Measurements from ENCODE around the gene RHOG.
A peak's percentile ranks its signal among the peaks of the same experiment; 100 is the strongest.
"Not testable (repeated sequence)": the region's sequence is repeated elsewhere in the genome, so short reads cannot be mapped to it uniquely, and the experiment has no call there.

RHOG gene

GRCh38 chr11:3796346-3796745 is 44.4 kb downstream of the RHOG start:
- H3K27me3 ChIP-seq (replicated peaks) = no peaks in the 10 kb centered on the region
- H3K4me3 ChIP-seq (ENCODE audit: low read depth, low read length) = peak overlapping the region; percentile 97
- peak overlapping the region; percentile 99 for H3K27ac ChIP-seq
- in situ Hi-C loops (cut with HindIII; ENCODE audit: low pct_ligation_motif_present, low sequenced_read_pairs) = no loop called here
- peaks cover 13% of the 10 kb centered on the region for H3K36me3 ChIP-seq (replicated peaks)
- no peak for TF ChIP-seq CTCF (IDR thresholded peaks at IDR 0.05; ENCODE audit: low read depth, low read length, missing control alignments)
- DNase-seq = no peak

- in situ Hi-C loops (cut with HindIII; ENCODE audit: low pct_ligation_motif_present, low sequenced_read_pairs) = no loop called here
- no peak for TF ChIP-seq CTCF (IDR thresholded peaks at IDR 0.05; ENCODE audit: low read depth, low read length, missing control alignments)
Observed at GRCh38 chr11:3796002-3796311, 44.8 kb downstream of the RHOG start.

GRCh38 chr11:3795131-3796001 is 45.4 kb downstream of the RHOG start:
- Histone ChIP-seq H3K36me3 (replicated peaks) (peaks cover 17% of the 10 kb centered on the region), H3K27ac (no peak overlapping the region), H3K4me3 (ENCODE audit: low read depth, low read length) (no peak overlapping the region), H3K27me3 (replicated peaks) (no peaks in the 10 kb centered on the region)
- in situ Hi-C loops (cut with HindIII; ENCODE audit: low pct_ligation_motif_present, low sequenced_read_pairs) = no loop called here
- TF ChIP-seq CTCF (IDR thresholded peaks at IDR 0.05; ENCODE audit: low read depth, low read length, missing control alignments) = no peak
- DNase-seq = no peak

More at GRCh38 chr11:3796002-3796311, 44.8 kb downstream of the RHOG start:
- H3K36me3 ChIP-seq (replicated peaks) = peaks cover 15% of the 10 kb centered on the region
- no peaks in the 10 kb centered on the region for H3K27me3 ChIP-seq (replicated peaks)
- no peak for DNase-seq
- H3K4me3 ChIP-seq (ENCODE audit: low read depth, low read length) = peak overlapping the region; percentile 97
- H3K27ac ChIP-seq = no peak overlapping the region

GRCh38 chr11:3794387-3794786 is 46.4 kb downstream of the RHOG start:
- H3K27me3 ChIP-seq (replicated peaks); H3K4me3 ChIP-seq (ENCODE audit: low read depth, low read length); H3K27ac ChIP-seq; DNase-seq; in situ Hi-C loops (cut with HindIII; ENCODE audit: low pct_ligation_motif_present, low sequenced_read_pairs): not testable (repeated sequence)
- H3K36me3 ChIP-seq (replicated peaks) = peaks cover 17% of the 10 kb centered on the region

- Histone ChIP-seq H3K4me3 (ENCODE audit: low read depth, low read length) (no peak overlapping the region), H3K36me3 (replicated peaks) (peaks cover 4% of the 10 kb centered on the region), H3K27ac (no peak overlapping the region), H3K27me3 (replicated peaks) (no peaks in the 10 kb centered on the region)
- no peak for TF ChIP-seq CTCF (IDR thresholded peaks at IDR 0.05; ENCODE audit: low read depth, low read length, missing control alignments)
- in situ Hi-C loops (cut with HindIII; ENCODE audit: low pct_ligation_motif_present, low sequenced_read_pairs) = no loop called here
- no peak for DNase-seq
Observed at GRCh38 chr11:3786781-3787428, 53.9 kb downstream of the RHOG start.

- peaks cover 16% of the 10 kb centered on the region for H3K36me3 ChIP-seq (replicated peaks)
- H3K27me3 ChIP-seq (replicated peaks) = no peaks in the 10 kb centered on the region
- no peak overlapping the region for H3K27ac ChIP-seq
- no peak for DNase-seq
- TF ChIP-seq CTCF (IDR thresholded peaks at IDR 0.05; ENCODE audit: low read depth, low read length, missing control alignments) = no peak
- H3K4me3 ChIP-seq (ENCODE audit: low read depth, low read length) = no peak overlapping the region
- in situ Hi-C loops (cut with HindIII; ENCODE audit: low pct_ligation_motif_present, low sequenced_read_pairs) = no loop called here
Observed at GRCh38 chr11:3783611-3784010, 57.1 kb downstream of the RHOG start.
